Measurements from ENCODE around the gene TRIM2. TPM values are rescaled to one million over a fixed set of nuclear protein-coding genes. Genes with fewer than 3 reads are reported as not detected.

TRIM2 gene
- total RNA-seq, 3 donors from 2014 or later, result 26.7 to 109 (median 52.4) TPM

- no peaks in the 10 kb centered on the region for H3K4me1 ChIP-seq
- H3K27ac ChIP-seq, result no peak overlapping the region
- intact Hi-C loops (cut with DNase I; ENCODE audit: low total_unique reads), result no loop called here
- no peaks in the 10 kb centered on the region for H3K27me3 ChIP-seq
- H3K36me3 ChIP-seq, result no peaks in the 10 kb centered on the region
- no peak for TF ChIP-seq CTCF (IDR thresholded peaks at IDR 0.05)
- TF ChIP-seq POLR2AphosphoS5 (IDR thresholded peaks at IDR 0.05), result no peak
- H3K4me3 ChIP-seq, result no peak overlapping the region
- no peak for DNase-seq (ENCODE audit: low spot score in 2 of 2)
- H3K9me3 ChIP-seq, result no peaks in the 10 kb centered on the region
Measured at GRCh38 chr4:153247116-153247490, 42.9 kb downstream of the TRIM2 start.

- Histone ChIP-seq H3K27me3 (no peaks in the 10 kb centered on the region), H3K4me1 (no peaks in the 10 kb centered on the region), H3K36me3 (no peaks in the 10 kb centered on the region), H3K27ac (peak overlapping the region; percentile 87 to 92), H3K9me3 (no peaks in the 10 kb centered on the region), H3K4me3 (peak overlapping the region; percentile 45 to 68 (median 60))
- intact Hi-C loops (cut with DNase I; ENCODE audit: low total_unique reads), result no loop called here
- no peak for DNase-seq (ENCODE audit: low spot score in 2 of 2)
- TF ChIP-seq CTCF (IDR thresholded peaks at IDR 0.05) (no peak), POLR2AphosphoS5 (IDR thresholded peaks at IDR 0.05) (no peak), POLR2A (IDR thresholded peaks at IDR 0.05) (no peak)
Measured at GRCh38 chr4:153248641-153249198, 44.5 kb downstream of the TRIM2 start.

GRCh38 chr4:153249199-153250041 is 45.2 kb downstream of the TRIM2 start:
- intact Hi-C loops (cut with DNase I; ENCODE audit: low total_unique reads), result loop anchor here (1.0 kb wide), 1 partner anchor 25 kb away; no protein-coding TSS in a partner anchor
- Histone ChIP-seq H3K27me3 (no peaks in the 10 kb centered on the region), H3K9me3 (no peaks in the 10 kb centered on the region), H3K4me3 (peak overlapping the region; percentile 45 to 68 (median 60)), H3K4me1 (no peaks in the 10 kb centered on the region), H3K27ac (peak overlapping the region; percentile 87 to 92), H3K36me3 (no peaks in the 10 kb centered on the region)
- TF ChIP-seq POLR2A (IDR thresholded peaks at IDR 0.05) (no peak), CTCF (IDR thresholded peaks at IDR 0.05) (no peak), POLR2AphosphoS5 (IDR thresholded peaks at IDR 0.05) (no peak)
- DNase-seq (ENCODE audit: low spot score in 2 of 2), result peak; percentile 55 to 62

- no peak for DNase-seq (ENCODE audit: low spot score in 2 of 2)
- Histone ChIP-seq H3K27me3 (no peaks in the 10 kb centered on the region), H3K4me1 (no peaks in the 10 kb centered on the region), H3K27ac (peak overlapping the region in 1 of 2 donors; percentile 92), H3K9me3 (no peaks in the 10 kb centered on the region), H3K36me3 (no peaks in the 10 kb centered on the region), H3K4me3 (no peak overlapping the region)
- intact Hi-C loops (cut with DNase I; ENCODE audit: low total_unique reads), result no loop called here
- TF ChIP-seq POLR2A (IDR thresholded peaks at IDR 0.05) (no peak), CTCF (IDR thresholded peaks at IDR 0.05) (no peak), POLR2AphosphoS5 (IDR thresholded peaks at IDR 0.05) (no peak)
Measured at GRCh38 chr4:153252122-153252521, 47.9 kb downstream of the TRIM2 start.

- H3K36me3 ChIP-seq, result no peaks in the 10 kb centered on the region
- DNase-seq (ENCODE audit: low spot score in 2 of 2), result no peak
- intact Hi-C loops (cut with DNase I; ENCODE audit: low total_unique reads), result no loop called here
- no peaks in the 10 kb centered on the region for H3K4me1 ChIP-seq
- no peaks in the 10 kb centered on the region for H3K9me3 ChIP-seq
- TF ChIP-seq POLR2A (IDR thresholded peaks at IDR 0.05), result no peak
- TF ChIP-seq POLR2AphosphoS5 (IDR thresholded peaks at IDR 0.05), result no peak
- TF ChIP-seq CTCF (IDR thresholded peaks at IDR 0.05), result no peak
- no peak overlapping the region for H3K27ac ChIP-seq
- no peak overlapping the region for H3K4me3 ChIP-seq
- no peaks in the 10 kb centered on the region for H3K27me3 ChIP-seq
Measured at GRCh38 chr4:153255233-153255632, 51.0 kb downstream of the TRIM2 start.
